CD4-positive, alpha-beta T cell treated with Interleukin-6 for 4 hours (primary cell): ENCODE data around the gene PCED1B.

Source experiments
- DNase-seq: peaks from one replicate; pipeline ENCODE4 v3.0.0-alpha.2; 2020; ENCODE audit warnings: mixed read lengths

Gene PCED1B

GRCh38 chr12:47067771-47068431 is 11.5 kb upstream of the PCED1B start:
- DNase-seq: no peak

GRCh38 chr12:47068539-47068938 is 10.9 kb upstream of the PCED1B start:
- DNase-seq: no peak

- no peak for DNase-seq
Observed at GRCh38 chr12:47070310-47070709, 9.1 kb upstream of the PCED1B start.

- DNase-seq: no peak
Observed at GRCh38 chr12:47071241-47071852, 8.1 kb upstream of the PCED1B start.

GRCh38 chr12:47073951-47074350 is 5.5 kb upstream of the PCED1B start:
- DNase-seq: no peak

- DNase-seq: no peak
Observed at GRCh38 chr12:47074757-47075156, 4.7 kb upstream of the PCED1B start.

- DNase-seq: no peak
Observed at GRCh38 chr12:47075192-47076084, 4.0 kb upstream of the PCED1B start.

GRCh38 chr12:47077206-47078085 is 2.0 kb upstream of the PCED1B start:
- DNase-seq: no peak

- no peak for DNase-seq
Observed at GRCh38 chr12:47078086-47078395, 1.4 kb upstream of the PCED1B start.

- DNase-seq: peak; percentile 63
Observed at GRCh38 chr12:47078733-47079467, 521 bp upstream of the PCED1B start.

GRCh38 chr12:47079981-47080724 is 732 bp downstream of the PCED1B start:
- peak; percentile 50 for DNase-seq

GRCh38 chr12:47080725-47081502 is 1.5 kb downstream of the PCED1B start:
- peak; percentile 62 for DNase-seq

- no peak for DNase-seq
Observed at GRCh38 chr12:47082283-47082682, 2.9 kb downstream of the PCED1B start.

- DNase-seq: no peak
Observed at GRCh38 chr12:47082796-47083621, 3.6 kb downstream of the PCED1B start.

- DNase-seq: no peak
Observed at GRCh38 chr12:47084172-47084571, 4.8 kb downstream of the PCED1B start.

GRCh38 chr12:47085815-47086252 is 6.4 kb downstream of the PCED1B start:
- peak; percentile 58 for DNase-seq

- DNase-seq: no peak
Observed at GRCh38 chr12:47087088-47087688, 7.8 kb downstream of the PCED1B start.

- no peak for DNase-seq
Observed at GRCh38 chr12:47088021-47088944, 8.9 kb downstream of the PCED1B start.
